Liver (tissue), 3 donors: ENCODE results near the gene DLEC1.

Experiments
- CTCF ChIP-seq: fragments of 150-350 bp; IDR thresholded peaks from 2 replicates; pipeline ENCODE4 v1.5.1; 2017; ENCODE audit warnings: improper control_type of control experiment, low read depth, low read length; ENCODE audit not compliant: missing input control
- MAX ChIP-seq: IDR thresholded peaks from 2 replicates; pipeline ENCODE4 v1.6.1; 2016; ENCODE audit warnings: antibody characterized with exemption
- NR2F2 ChIP-seq: IDR thresholded peaks from 2 replicates; pipeline ENCODE4 v1.6.1; 2016; ENCODE audit warnings: antibody characterized with exemption
- RAD21 ChIP-seq, 2 donors: IDR thresholded peaks; 2 replicates each; pipeline ENCODE4 v1.6.1; 2016; ENCODE audit warnings: antibody characterized with exemption in 2 of 2, mild to moderate bottlenecking in 2 of 2
- REST ChIP-seq: IDR thresholded peaks from 2 replicates; pipeline ENCODE4 v1.6.1; 2016; ENCODE audit warnings: antibody characterized with exemption, mild to moderate bottlenecking
- TAF1 ChIP-seq: conservative IDR thresholded peaks from 2 replicates; pipeline ENCODE4 v1.6.1; 2016; ENCODE audit warnings: antibody characterized with exemption, mild to moderate bottlenecking
- YY1 ChIP-seq: IDR thresholded peaks from 2 replicates; pipeline ENCODE4 v1.6.1; 2016; ENCODE audit warnings: antibody characterized with exemption, mild to moderate bottlenecking
- TF ChIP-seq, protein P1 (sequence below): IDR thresholded peaks from 2 replicates; pipeline ENCODE4 v1.6.1; 2016; ENCODE audit warnings: antibody characterized with exemption
- donor health status: healthy.
- donor health status: healthy.

- TF ChIP-seq CTCF (no peak), TAF1 (no peak), YY1 (no peak), RAD21 (IDR thresholded peaks at IDR 0.05) (no peak), REST (no peak), MAX (no peak), NR2F2 (no peak)
- TF ChIP-seq, protein P1, sequence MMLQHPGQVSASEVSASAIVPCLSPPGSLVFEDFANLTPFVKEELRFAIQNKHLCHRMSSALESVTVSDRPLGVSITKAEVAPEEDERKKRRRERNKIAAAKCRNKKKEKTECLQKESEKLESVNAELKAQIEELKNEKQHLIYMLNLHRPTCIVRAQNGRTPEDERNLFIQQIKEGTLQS = no peak
Observed at GRCh38 chr3:38018296-38019266, 20.4 kb upstream of the DLEC1 start.
